Measurements from ENCODE around the gene CADM1. TPM values are rescaled to one million over a fixed set of nuclear protein-coding genes. Genes with fewer than 3 reads are reported as not detected.

Gene CADM1
- total RNA-seq, 1 experiment from 2014 or later: 0.79 TPM

GRCh38 chr11:115396533-115396932 lies 107.7 kb downstream of the CADM1 start:
- H3K4me1 ChIP-seq (ENCODE audit: control insufficient read depth in 1 of 2, insufficient read depth in 2 of 2, low read length in 2 of 2): no peaks in the 10 kb centered on the region
- H3K9ac ChIP-seq (ENCODE audit: low read length): no peak overlapping the region
- BruUV-seq (replicated peaks): no TSS peak
- no peaks in the 10 kb centered on the region for H3K79me2 ChIP-seq (ENCODE audit: insufficient read depth, low read length)
- no peak overlapping the region for H3K27ac ChIP-seq (ENCODE audit: low read depth, low read length)
- H2AFZ ChIP-seq (ENCODE audit: low read depth, low read length, poor library complexity, severe bottlenecking): no peak overlapping the region
- no peaks in the 10 kb centered on the region for H3K36me3 ChIP-seq (ENCODE audit: control insufficient read depth in 1 of 2, insufficient read depth in 2 of 2, low read length in 2 of 2)
- H4K20me1 ChIP-seq (ENCODE audit: insufficient read depth): no peaks in the 10 kb centered on the region
- ChIA-PET CTCF (no interaction called here), POLR2A (no interaction called here), RAD21 (ENCODE audit: low non-redundant PET in 1 of 2, low total read pairs in 2 of 2, uncharacterized antibody in 2 of 2, unreplicated experiment in 2 of 2) (no interaction called here)
- no peaks in the 10 kb centered on the region for H3K27me3 ChIP-seq (ENCODE audit: insufficient read depth, low read length)
- ATAC-seq: no peak
- intact Hi-C loops (cut with micrococcal nuclease): no loop called here
- H3K4me2 ChIP-seq (ENCODE audit: low read length): no peak overlapping the region
- peaks cover 7 to 10% of the 10 kb centered on the region in 2 experiments; a peak in 2 of 4 replicates for H3K9me3 ChIP-seq (ENCODE audit: control insufficient read depth in 1 of 2, insufficient read depth in 1 of 2, low read depth in 1 of 2, low read length in 2 of 2)
- DNase-seq (ENCODE audit: low read depth, low spot score): no peak
- H3K4me3 ChIP-seq (replicated peaks in 1 of 2; ENCODE audit: low read depth in 1 of 2, low read length in 2 of 2): no peak overlapping the region
- no peaks in the 10 kb centered on the region for H3K9me2 ChIP-seq (ENCODE audit: insufficient read depth)
- TF ChIP-seq FOSL1 (IDR thresholded peaks at IDR 0.05; ENCODE audit: low read depth) (no peak), YY1 (IDR thresholded peaks at IDR 0.05; ENCODE audit: extremely low read depth, insufficient replicate concordance, low read depth, low read length) (no peak), SRF (IDR thresholded peaks at IDR 0.05; ENCODE audit: low read depth) (no peak), ATF3 (IDR thresholded peaks at IDR 0.05) (no peak), TCF7L2 (IDR thresholded peaks at IDR 0.05; ENCODE audit: borderline replicate concordance, extremely low read depth, insufficient read depth, insufficient read length) (no peak), EZH2phosphoT487 (IDR thresholded peaks at IDR 0.05; ENCODE audit: borderline replicate concordance) (no peak), ZFX (IDR thresholded peaks at IDR 0.05) (no peak), SP1 (IDR thresholded peaks at IDR 0.05; ENCODE audit: low read depth) (no peak), RAD21 (IDR thresholded peaks at IDR 0.05; ENCODE audit: low read depth) (no peak), EGR1 (IDR thresholded peaks at IDR 0.05; ENCODE audit: low read depth) (no peak), CBX3 (IDR thresholded peaks at IDR 0.05; ENCODE audit: low read depth) (no peak), ELF1 (IDR thresholded peaks at IDR 0.05; ENCODE audit: borderline replicate concordance, low read depth) (no peak), CTCF (IDR thresholded peaks at IDR 0.05 in 2 of 3, conservative IDR thresholded peaks at IDR 0.05 in 1 of 3; ENCODE audit: borderline replicate concordance in 1 of 3, insufficient read depth in 1 of 3, low read depth in 2 of 3, low read length in 2 of 3) (no peak), POLR2AphosphoS5 (IDR thresholded peaks at IDR 0.05; ENCODE audit: low read depth, low read length) (no peak), REST (IDR thresholded peaks at IDR 0.05; ENCODE audit: low read depth) (no peak), ZNF274 (IDR thresholded peaks at IDR 0.05; ENCODE audit: low read depth, low read length) (no peak), EZH2 (IDR thresholded peaks at IDR 0.05) (no peak)
- TF ChIP-seq, protein P1, sequence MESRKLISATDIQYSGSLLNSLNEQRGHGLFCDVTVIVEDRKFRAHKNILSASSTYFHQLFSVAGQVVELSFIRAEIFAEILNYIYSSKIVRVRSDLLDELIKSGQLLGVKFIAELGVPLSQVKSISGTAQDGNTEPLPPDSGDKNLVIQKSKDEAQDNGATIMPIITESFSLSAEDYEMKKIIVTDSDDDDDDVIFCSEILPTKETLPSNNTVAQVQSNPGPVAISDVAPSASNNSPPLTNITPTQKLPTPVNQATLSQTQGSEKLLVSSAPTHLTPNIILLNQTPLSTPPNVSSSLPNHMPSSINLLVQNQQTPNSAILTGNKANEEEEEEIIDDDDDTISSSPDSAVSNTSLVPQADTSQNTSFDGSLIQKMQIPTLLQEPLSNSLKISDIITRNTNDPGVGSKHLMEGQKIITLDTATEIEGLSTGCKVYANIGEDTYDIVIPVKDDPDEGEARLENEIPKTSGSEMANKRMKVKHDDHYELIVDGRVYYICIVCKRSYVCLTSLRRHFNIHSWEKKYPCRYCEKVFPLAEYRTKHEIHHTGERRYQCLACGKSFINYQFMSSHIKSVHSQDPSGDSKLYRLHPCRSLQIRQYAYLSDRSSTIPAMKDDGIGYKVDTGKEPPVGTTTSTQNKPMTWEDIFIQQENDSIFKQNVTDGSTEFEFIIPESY (IDR thresholded peaks at IDR 0.05; ENCODE audit: extremely low read depth, insufficient replicate concordance, low read length): no peak

All from HCT116 (cell line).